KOPT-K1 (cell line): ENCODE results near the gene LRRC2.

ENCODE experiments used
- H3K27ac ChIP-seq: fragments of 200-600 bp; sonication (generic); 2 replicates; pipeline ENCODE4 v1.5.1; 2016; ENCODE audit warnings: antibody characterized with exemption, mild to moderate bottlenecking, low read depth, low read length; ENCODE audit not compliant: poor library complexity, severe bottlenecking
- H3K36me3 ChIP-seq: fragments of 200-600 bp; sonication (generic); 2 replicates; pipeline ENCODE4 v1.5.1; 2017; ENCODE audit warnings: antibody characterized with exemption, mild to moderate bottlenecking, low read length, moderate library complexity; ENCODE audit not compliant: insufficient read depth
- H3K9me3 ChIP-seq: fragments of 200-600 bp; sonication (generic); 2 replicates; pipeline ENCODE4 v1.5.1; 2017; ENCODE audit warnings: antibody characterized with exemption, low read length, mild to moderate bottlenecking; ENCODE audit not compliant: insufficient read depth, poor library complexity, severe bottlenecking

Gene LRRC2

DNA sequence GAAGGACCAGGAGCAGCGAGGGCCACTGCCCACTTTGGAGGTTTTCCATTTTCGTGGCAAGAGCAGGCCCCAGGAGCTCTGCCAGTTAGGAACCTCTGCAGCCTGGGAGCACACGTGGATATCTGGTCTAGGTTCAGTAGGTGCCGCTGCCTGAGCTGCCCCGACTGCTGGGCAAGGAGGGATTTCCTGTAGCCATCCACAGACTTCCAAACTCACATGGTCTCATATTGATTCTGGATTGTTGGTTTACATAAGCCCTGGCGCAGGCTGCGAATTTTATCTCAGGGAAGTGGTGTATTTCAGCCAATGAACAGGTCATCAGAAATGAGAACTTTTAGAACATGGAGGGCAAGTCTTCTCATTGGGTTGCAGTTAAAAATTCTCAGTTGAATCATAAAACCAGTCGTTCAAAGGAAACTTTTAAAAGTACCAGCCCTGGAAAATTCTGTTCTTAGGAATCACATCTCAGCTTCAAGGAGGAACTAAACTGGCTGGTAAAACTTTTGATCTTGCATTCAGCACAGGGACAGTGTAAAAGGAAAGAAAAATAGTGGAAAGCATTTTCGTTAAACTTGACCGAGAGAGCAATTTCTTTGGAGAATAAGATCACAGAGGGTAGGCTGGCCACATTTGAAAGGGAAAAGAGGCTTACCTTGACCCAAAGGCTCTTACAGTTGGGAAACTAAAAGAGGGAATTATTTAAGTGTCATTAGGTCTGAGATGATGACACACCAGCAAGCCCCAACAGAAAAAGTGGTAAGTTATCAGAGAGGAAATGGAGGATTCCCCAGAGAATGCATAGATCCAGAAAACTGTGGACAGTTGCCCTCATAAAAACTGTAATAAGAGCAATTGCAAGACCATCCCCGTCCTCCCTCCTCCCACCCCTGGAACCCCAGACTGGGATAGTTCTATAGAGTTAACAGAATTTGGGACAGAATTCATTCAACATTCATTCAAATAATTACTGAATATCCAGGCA is 74.7 kb downstream of the LRRC2 start:
- Histone ChIP-seq H3K9me3 (no peaks in the 10 kb centered on the region), H3K36me3 (no peaks in the 10 kb centered on the region), H3K27ac (no peak overlapping the region)

DNA sequence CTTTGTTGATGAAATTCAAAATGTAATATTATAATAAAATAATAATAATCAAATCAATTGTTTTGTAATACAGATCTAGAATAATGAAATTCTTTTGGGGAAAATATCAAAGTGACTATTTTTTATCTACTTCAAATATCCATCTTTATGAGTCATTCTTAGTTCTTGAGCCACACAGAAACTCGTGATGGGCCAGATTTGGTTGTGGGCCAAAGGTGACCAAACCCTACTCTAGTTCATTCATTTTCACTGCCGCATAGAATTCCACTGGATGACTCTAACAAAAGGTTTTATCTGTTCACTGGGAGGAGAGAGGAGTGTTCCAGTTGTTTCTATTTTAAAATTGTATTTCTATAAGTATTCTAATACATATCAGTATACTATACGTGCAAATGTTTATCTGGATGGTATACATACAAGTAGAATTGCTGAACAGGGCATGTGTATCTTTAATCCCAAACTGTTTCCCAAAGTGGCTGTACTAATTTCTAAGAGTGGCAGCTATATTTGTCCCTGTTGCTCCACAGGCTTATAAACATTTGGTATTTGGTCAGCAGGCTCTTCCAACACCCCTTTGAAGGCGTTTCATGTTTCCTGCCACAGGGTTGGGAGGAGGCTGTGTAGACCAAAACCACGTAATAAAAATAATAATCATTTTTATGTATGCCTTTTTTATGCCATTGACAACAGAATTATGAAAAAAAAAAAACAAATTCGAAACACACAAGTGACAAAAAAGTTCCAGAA is 75.6 kb downstream of the LRRC2 start:
- Histone ChIP-seq H3K27ac (no peak overlapping the region), H3K9me3 (no peaks in the 10 kb centered on the region)

DNA sequence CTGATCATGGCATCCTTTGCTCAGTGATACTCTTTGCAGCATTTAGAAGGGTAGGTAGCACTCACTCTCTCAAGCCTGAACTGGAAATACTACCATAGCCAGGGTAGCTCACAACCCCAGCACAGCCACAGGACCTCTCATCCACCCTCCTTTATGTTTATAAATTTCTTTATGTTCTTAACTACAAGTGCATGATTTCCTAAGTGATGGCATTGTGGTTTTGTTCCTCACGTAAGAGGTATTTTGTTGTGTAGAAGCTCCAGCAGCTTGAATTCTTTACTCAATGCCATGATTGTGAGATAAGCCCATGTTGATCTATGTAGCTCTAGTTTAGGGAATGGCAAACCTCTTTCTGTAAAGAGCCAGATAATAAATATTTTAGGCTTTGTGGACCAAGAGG is 76.2 kb downstream of the LRRC2 start:
- Histone ChIP-seq H3K9me3 (no peaks in the 10 kb centered on the region), H3K27ac (peak overlapping the region; percentile 56), H3K36me3 (no peaks in the 10 kb centered on the region)

More for the DNA sequence above, 75.6 kb downstream of the LRRC2 start:
- no peaks in the 10 kb centered on the region for H3K36me3 ChIP-seq

DNA sequence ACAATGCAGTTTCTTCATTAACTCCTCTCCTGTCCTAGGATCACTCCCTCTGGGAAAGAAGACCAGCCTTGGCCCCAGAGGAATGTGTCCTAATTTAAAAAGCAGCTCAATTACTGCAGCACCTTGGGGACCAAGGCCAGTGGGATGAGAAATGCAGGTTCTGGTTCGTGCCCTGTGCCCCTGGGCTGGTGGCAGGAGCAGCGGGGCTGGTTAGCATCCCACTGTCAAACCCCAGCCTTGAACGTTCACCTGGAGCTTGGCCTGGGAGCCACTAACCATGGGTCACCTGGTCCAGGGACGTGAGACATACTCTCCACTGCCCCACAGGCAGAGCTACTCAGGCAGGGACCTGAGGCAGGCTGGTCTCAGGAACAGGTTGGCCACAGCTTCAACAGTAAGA is 76.7 kb downstream of the LRRC2 start:
- Histone ChIP-seq H3K9me3 (no peaks in the 10 kb centered on the region), H3K36me3 (no peaks in the 10 kb centered on the region), H3K27ac (peak overlapping the region; percentile 56)

DNA sequence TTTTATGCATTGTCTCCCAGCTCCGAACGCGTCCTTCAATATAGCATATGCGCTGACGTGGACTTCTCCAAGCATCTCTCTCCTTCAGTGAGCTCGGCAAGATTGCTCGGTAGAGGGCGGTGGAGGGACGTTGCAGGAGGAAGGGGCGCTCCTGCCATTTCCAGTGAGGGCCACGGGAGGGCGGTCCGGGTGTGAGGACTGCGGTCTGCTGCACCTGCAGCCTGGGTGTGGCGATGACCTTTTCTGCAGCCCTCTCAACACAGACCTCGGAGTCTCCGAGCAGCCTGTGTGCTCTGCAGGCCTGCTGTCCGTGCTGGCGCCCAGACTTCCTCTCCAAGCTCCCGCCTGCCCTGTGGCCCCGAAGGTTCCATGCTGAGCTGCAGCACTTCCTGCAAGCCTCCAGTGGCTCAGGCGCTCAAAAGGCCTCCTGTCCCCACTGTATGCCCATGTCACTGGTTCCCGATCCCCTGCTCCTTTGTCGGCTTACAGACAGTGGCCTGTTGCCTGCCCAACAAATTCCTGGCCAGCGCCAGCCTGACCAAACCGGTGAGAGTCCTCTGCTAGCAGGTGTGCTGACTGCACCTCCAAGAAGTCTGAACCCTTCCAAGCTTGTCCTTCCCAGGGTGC is 77.3 kb downstream of the LRRC2 start:
- no peaks in the 10 kb centered on the region for H3K9me3 ChIP-seq
- H3K27ac ChIP-seq = peak overlapping the region; percentile 56
- H3K36me3 ChIP-seq = no peaks in the 10 kb centered on the region

DNA sequence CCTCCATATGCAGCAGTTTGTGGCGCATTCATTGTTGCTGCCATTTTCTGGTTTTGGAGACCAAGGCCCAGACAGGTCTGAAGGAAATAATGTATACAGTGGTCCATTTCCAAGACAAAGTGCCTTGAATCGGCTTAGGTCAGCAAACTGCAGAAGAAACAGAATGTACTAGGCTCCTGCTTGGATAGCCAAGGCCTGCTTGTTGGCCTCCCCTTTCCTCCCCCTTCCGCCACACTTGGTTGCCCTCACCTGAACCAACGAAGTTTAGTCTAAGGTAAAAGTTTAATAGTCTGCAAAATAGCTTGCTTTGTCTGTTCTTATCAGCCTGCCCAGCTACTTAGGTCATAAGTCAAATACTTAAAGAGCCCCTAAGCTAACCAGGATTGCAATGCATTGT is 80.3 kb downstream of the LRRC2 start:
- H3K27ac ChIP-seq = no peak overlapping the region
- H3K36me3 ChIP-seq = no peaks in the 10 kb centered on the region
- H3K9me3 ChIP-seq = no peaks in the 10 kb centered on the region

DNA sequence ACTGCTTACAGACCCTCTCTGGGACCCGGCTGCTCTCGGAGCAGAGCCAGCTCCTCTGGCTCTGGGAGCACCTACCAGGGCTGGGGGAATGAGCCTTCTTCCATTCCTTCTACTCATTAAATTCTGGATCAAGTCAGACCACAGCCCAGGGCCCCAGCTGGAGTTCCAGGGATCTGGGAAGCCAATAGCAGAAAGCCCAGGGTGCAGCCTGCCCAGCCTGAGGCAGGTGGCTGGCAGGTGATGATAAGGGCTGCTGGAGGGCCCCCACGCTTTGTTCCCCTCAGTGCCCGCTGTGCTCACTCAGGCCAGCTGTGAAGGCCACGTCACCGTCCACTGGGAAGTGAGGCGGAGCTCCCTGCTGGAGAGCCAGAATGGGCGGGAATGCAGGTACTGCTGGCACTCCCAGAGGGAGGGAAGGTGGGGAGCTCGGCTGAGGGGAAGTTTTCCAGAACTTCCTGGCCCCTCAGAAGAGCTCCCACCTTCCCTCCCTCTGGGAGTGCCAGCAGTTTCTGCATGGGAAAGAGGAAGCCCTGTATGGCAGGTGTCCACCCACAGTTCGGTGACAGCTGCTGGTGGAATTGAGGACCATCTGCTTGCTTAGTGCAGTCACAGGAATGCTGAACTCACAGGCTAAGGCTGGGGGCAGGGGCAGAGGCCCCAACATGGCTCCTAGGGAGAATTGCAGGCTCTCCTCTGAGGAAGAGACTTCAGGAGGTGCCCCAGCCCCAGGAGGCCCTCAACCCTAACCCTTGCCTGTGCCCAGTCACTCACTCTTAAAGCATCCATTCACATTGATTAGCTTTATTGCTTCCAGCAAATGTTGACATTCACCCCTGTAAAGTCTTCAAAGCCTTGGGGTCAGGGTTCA is 81.0 kb downstream of the LRRC2 start:
- no peak overlapping the region for H3K27ac ChIP-seq
- no peaks in the 10 kb centered on the region for H3K36me3 ChIP-seq
- H3K9me3 ChIP-seq = no peaks in the 10 kb centered on the region

DNA sequence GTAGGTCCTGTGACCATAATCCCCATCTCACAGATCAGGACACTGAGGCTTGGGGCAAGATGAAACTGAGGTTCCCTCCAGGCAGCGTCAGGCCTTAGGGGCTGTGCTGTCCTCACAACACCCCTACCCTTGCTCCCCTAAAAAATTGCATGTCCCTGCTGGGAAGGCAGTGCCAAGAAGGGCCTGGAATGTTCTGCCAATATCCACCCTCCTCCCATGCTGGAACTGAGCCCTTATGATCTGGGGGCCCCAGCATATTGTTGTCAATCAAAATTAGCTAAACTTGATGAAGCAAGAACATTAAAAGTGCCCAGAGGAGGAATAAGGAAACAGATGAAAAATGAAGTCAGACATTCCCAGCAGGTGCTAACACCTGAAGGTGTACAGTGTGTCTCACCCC is 81.7 kb downstream of the LRRC2 start:
- no peaks in the 10 kb centered on the region for H3K9me3 ChIP-seq
- H3K36me3 ChIP-seq = no peaks in the 10 kb centered on the region
- no peak overlapping the region for H3K27ac ChIP-seq

DNA sequence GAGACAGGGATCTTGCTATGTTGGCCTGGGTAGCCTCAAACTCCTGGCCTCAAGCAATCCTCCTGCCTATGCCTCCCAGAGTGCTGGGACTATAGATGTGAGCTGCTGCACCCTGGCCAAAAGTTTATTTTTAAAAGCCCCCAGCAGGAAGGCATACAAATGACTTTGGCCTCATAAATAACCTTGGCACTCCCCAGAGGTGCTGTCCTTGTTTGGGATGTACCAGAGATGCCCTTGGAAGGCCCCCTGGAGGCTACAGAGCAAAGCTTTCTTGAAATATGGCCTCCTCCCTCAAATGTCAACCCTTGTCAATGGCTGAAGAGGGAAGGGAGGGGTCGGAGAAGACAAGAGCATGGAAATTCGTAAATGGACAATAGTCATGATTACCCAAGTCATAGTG is 82.3 kb downstream of the LRRC2 start:
- H3K9me3 ChIP-seq = no peaks in the 10 kb centered on the region
- no peaks in the 10 kb centered on the region for H3K36me3 ChIP-seq
- no peak overlapping the region for H3K27ac ChIP-seq

DNA sequence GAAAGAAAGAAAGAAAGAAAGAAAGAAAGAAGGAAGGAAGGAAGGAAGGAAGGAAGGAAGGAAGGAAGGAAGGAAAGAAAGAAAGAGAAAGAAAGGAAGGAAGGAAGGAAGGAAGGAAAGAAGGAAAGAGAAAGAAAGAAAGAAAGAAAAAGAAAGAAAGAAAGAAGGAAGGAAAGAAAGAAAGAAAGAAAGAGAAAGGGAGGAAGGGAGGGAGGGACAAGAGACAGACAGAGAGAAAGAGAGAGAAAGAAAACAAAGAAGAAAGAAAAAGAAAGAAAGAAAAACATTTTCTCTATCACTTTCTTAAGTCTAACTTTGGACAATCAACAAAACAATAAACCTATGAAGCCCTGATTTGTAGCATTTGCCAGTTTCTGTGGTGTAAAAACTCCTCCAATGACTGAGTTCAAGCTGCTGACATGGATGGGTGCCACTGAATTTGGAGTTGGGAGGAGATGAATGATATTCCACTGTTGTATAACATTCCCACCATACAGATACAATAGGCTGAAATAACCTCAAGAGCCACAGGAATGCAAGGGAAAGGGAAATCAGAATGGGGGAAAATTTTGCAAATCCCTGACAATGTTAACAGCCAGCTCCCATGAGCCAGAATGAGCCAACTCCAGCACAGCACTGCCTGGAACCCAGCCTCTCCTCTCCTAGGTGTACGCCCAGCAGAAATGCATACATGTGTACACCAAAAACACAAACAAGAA is 83.3 kb downstream of the LRRC2 start:
- H3K9me3 ChIP-seq = no peaks in the 10 kb centered on the region
- H3K36me3 ChIP-seq = no peaks in the 10 kb centered on the region
- no peak overlapping the region for H3K27ac ChIP-seq

DNA sequence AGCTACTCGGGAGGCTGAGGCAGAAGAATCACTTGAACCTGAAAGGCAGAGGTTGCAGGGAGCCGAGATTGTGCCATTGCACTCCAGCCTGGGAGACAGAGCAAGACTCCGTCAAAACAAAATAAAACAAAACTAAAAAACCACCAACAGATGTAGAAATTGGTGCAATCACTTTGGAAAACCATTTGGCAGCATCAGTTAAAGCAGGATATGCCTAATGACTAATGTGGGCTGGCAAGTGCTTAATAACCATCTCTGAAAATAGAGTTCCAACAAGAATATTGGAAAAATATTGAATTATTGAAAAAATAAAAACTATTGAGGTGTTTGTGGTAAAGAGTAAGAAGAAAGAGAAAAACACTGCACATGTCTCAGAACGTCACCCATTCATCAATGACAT is 84.5 kb downstream of the LRRC2 start:
- Histone ChIP-seq H3K9me3 (no peaks in the 10 kb centered on the region), H3K36me3 (no peaks in the 10 kb centered on the region), H3K27ac (no peak overlapping the region)

DNA sequence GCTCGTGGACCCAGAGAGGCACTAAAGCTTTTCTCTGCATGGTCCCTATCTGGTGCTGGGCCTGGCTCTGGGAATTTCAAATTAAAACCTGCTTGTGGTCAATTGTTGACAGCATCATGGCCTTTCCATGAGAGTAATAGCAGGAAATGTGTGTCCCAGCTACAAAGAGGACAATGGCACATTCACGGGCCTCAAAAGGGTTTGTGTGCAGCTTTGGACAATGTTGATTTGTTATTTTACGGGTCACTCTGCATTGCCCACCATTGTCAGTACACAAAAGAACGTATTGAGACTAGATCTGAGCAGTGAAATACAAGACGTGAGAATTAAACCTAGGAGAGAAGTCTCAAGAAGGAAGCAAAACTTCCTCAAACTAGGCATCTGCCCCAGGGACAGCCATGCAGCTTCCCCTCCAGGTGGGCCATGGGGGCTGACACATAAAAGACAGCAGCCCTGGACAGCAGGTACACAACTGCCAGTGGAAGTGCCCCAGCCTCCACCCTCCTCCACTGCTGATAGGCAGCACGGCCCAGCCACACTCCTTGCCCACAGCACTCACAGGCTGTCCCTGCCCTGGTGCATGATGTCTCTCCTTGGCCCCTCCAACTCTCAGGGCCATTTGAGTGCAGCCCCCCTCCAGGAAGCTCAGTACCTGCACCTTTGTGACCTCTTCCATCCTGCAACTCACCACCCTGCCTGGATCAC is 85.5 kb downstream of the LRRC2 start:
- Histone ChIP-seq H3K36me3 (no peaks in the 10 kb centered on the region), H3K27ac (no peak overlapping the region), H3K9me3 (no peaks in the 10 kb centered on the region)

DNA sequence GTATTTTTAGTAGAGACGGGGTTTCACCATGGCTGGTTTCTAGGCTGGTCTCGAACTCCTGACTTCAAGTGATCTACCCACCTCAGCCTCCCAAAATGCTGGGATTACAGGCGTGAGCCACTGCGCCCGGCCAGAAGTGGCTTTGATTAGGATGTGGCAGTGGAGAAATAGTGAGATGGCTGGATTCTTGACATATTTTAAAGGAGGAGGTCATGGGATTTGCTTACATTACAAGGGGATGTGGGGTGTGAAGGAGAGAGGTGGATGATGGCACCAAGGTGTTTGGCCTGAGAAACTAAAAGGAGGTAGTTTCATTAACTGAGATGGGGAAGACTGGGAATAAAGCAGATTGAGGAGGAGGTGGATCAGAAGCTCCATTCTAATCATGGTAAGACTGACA is 86.4 kb downstream of the LRRC2 start:
- Histone ChIP-seq H3K9me3 (peaks cover 7% of the 10 kb centered on the region), H3K27ac (no peak overlapping the region), H3K36me3 (no peaks in the 10 kb centered on the region)
